ENCODE measurements around the gene MGAT1. TPM values are rescaled to one million over a fixed set of nuclear protein-coding genes. Genes with fewer than 3 reads are reported as not detected.
"Not testable (repeated sequence)": the region's sequence is repeated elsewhere in the genome, so short reads cannot be mapped to it uniquely, and the experiment has no call there.

Gene MGAT1
- total RNA-seq (2014; rRNA removed; shearing (Covaris generic)) = 59.1 and 81.0 TPM in 2 replicates

GRCh38 chr5:180802325-180803180 lies at the start of gene MGAT1:
MGAT1 (minus strand) TSS chr5:180802806; CDS start chr5:180792971, 9,835 bp downstream.
- DNase-seq (ENCODE audit: low spot score) = peak; percentile 86

- DNase-seq (ENCODE audit: low spot score) = no peak
Observed at GRCh38 chr5:180850434-180851078, 48.0 kb upstream of the MGAT1 start.

GRCh38 chr5:180849827-180850226 lies 47.2 kb upstream of the MGAT1 start:
- no peak for DNase-seq (ENCODE audit: low spot score)

- no peak for DNase-seq (ENCODE audit: low spot score)
Observed at GRCh38 chr5:180848878-180849277, 46.3 kb upstream of the MGAT1 start.

- DNase-seq (ENCODE audit: low spot score) = no peak
Observed at GRCh38 chr5:180848265-180848664, 45.7 kb upstream of the MGAT1 start.

- no peak for DNase-seq (ENCODE audit: low spot score)
Observed at GRCh38 chr5:180847026-180847425, 44.4 kb upstream of the MGAT1 start.

GRCh38 chr5:180844858-180845257 lies 42.3 kb upstream of the MGAT1 start:
- DNase-seq (ENCODE audit: low spot score) = no peak

- DNase-seq (ENCODE audit: low spot score) = no peak
Observed at GRCh38 chr5:180844432-180844831, 41.8 kb upstream of the MGAT1 start.

- no peak for DNase-seq (ENCODE audit: low spot score)
Observed at GRCh38 chr5:180839935-180840334, 37.3 kb upstream of the MGAT1 start.

- DNase-seq (ENCODE audit: low spot score) = no peak
Observed at GRCh38 chr5:180839227-180839626, 36.6 kb upstream of the MGAT1 start.

GRCh38 chr5:180837478-180837877 lies 34.9 kb upstream of the MGAT1 start:
- DNase-seq (ENCODE audit: low spot score) = no peak

GRCh38 chr5:180832638-180833068 lies 30.0 kb upstream of the MGAT1 start:
- DNase-seq (ENCODE audit: low spot score) = no peak

- peak; percentile 69 for DNase-seq (ENCODE audit: low spot score)
Observed at GRCh38 chr5:180831139-180832093, 28.8 kb upstream of the MGAT1 start.

- peak; percentile 43 for DNase-seq (ENCODE audit: low spot score)
Observed at GRCh38 chr5:180830253-180831138, 27.9 kb upstream of the MGAT1 start.

GRCh38 chr5:180829726-180830125 lies 27.1 kb upstream of the MGAT1 start:
- no peak for DNase-seq (ENCODE audit: low spot score)

- not testable (repeated sequence) for DNase-seq (ENCODE audit: low spot score)
Observed at GRCh38 chr5:180828756-180829531, 26.3 kb upstream of the MGAT1 start.

- not testable (repeated sequence) for DNase-seq (ENCODE audit: low spot score)
Observed at GRCh38 chr5:180827374-180827773, 24.8 kb upstream of the MGAT1 start.

- DNase-seq (ENCODE audit: low spot score) = peak; percentile 64
Observed at GRCh38 chr5:180825768-180826525, 23.3 kb upstream of the MGAT1 start.

Data from H4 (cell line).